ENCODE measurements around the gene GLRA3.

Gene GLRA3

DNA sequence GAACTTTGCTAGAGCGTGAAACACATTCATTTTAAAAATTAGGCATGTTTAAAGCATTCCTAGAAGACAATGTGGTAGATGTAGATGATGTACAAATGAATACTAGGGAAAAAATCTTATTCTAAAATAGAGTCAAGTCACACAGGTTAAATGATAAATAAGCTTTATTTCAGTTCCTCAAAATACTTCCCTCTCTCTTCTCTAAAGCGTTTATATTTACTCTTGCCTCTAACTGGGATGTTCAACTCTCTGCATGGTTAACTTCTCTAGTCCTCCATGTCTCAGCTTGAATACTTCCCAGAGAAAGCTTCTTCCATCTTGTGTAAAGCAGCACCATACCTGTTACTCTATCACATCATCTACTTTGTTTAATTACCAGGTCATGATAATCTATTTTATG is 30.9 kb upstream of the GLRA3 start:
- Histone ChIP-seq H3K27me3 (replicated peaks; ENCODE audit: control insufficient read depth, insufficient read depth, low read length) (no peaks in the 10 kb centered on the region), H3K9me3 (ENCODE audit: control insufficient read depth, low read length) (no peaks in the 10 kb centered on the region), H3K4me3 (ENCODE audit: low read length) (no peak overlapping the region), H3K36me3 (ENCODE audit: control insufficient read depth, insufficient read depth, low read length, severe bottlenecking) (no peaks in the 10 kb centered on the region), H3K9ac (ENCODE audit: low read length) (no peak overlapping the region), H3K4me1 (ENCODE audit: control insufficient read depth, insufficient read depth, low read length) (no peaks in the 10 kb centered on the region)
- no peak for DNase-seq (ENCODE audit: low read depth)

DNA sequence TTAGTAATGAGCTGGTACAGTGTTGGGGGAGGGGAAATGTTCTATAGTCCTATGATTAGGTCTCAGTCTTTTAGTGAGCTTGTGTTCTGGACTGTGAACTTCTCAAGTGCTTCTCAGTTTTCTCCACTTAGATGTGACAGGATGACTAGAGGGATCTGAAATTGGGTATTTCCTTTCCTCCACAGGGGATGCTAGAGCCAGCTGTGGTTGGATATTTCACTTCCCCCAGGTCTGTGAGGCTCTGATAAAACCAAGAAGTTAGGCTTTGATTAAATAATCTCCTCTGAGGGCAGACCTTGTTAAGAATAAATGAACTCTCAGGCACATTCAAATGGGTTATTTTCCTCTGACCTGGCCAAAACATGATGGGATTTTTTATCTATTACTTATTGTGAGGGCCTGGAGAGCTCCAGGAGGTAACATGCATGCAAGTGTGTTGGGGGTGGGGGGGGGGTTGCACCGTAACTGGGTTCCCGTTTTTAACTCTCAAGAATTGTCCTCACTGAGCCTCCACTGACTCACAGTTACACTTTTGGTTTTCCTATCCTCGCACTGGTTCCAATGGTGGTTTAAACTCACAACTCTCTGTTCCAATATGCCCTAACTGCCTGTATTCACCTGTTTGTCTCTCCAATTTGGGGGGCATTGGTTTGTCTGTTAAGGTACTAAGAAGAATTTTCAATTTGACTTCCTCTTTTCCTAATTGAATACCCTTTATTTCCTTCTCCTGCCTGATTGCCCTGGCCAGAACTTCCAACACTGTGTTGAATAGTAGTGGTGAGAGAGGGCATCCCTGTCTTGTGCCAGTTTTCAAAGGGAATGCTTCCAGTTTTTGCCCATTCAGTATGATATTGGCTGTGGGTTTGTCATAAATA is 28.1 kb upstream of the GLRA3 start:
- no peak for DNase-seq (ENCODE audit: low read depth)
- Histone ChIP-seq H3K27me3 (replicated peaks; ENCODE audit: control insufficient read depth, insufficient read depth, low read length) (no peaks in the 10 kb centered on the region), H3K4me1 (ENCODE audit: control insufficient read depth, insufficient read depth, low read length) (no peaks in the 10 kb centered on the region)

DNA sequence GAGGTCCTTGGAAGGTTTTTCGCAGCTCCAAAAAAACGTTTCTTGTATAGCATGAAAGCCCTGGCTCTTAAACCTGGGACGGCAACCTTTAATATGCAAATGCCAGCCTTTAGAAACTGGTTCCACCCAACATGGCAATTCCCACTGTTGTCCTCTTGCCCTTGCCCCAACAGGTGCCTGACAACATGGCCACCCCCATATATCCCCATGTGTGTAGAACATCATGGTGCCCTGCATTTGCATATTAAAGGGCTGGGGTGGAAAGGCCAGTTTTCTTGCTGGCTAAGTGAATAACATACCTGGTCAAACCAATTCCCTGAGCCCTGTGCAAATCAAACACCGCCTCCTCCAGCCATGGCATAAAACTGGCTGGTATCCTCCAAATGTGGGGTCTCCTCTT is 26.0 kb upstream of the GLRA3 start:
- no peak for DNase-seq (ENCODE audit: low read depth)
- Histone ChIP-seq H3K4me3 (ENCODE audit: low read length) (no peak overlapping the region), H3K9me3 (ENCODE audit: control insufficient read depth, low read length) (no peaks in the 10 kb centered on the region), H3K4me1 (ENCODE audit: control insufficient read depth, insufficient read depth, low read length) (no peaks in the 10 kb centered on the region), H3K9ac (ENCODE audit: low read length) (no peak overlapping the region), H3K27me3 (replicated peaks; ENCODE audit: control insufficient read depth, insufficient read depth, low read length) (no peaks in the 10 kb centered on the region), H3K36me3 (ENCODE audit: control insufficient read depth, insufficient read depth, low read length, severe bottlenecking) (no peaks in the 10 kb centered on the region)

More for the DNA sequence above, 28.1 kb upstream of the GLRA3 start:
- no peaks in the 10 kb centered on the region for H3K9me3 ChIP-seq (ENCODE audit: control insufficient read depth, low read length)
- H3K4me3 ChIP-seq (ENCODE audit: low read length): no peak overlapping the region
- no peak overlapping the region for H3K9ac ChIP-seq (ENCODE audit: low read length)
- no peaks in the 10 kb centered on the region for H3K36me3 ChIP-seq (ENCODE audit: control insufficient read depth, insufficient read depth, low read length, severe bottlenecking)

DNA sequence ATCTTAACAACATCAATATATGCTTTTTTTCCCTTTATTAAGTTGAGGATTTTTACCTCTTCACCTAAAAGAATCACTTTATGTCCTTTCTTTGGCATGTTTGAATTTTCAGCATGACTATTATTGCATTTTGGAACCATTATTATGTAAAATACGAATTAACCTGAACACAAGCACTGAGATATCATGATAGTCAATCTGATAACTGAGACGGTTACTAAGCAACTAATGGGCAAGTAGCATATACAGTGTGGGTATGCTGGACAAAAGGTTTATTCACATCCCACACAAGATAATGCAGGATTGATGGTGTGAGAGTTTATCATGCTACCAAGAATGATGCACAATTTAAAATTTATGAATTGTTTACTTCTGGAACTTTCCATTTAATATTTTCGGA is 24.6 kb upstream of the GLRA3 start:
- Histone ChIP-seq H3K27me3 (replicated peaks; ENCODE audit: control insufficient read depth, insufficient read depth, low read length) (no peaks in the 10 kb centered on the region), H3K36me3 (ENCODE audit: control insufficient read depth, insufficient read depth, low read length, severe bottlenecking) (no peaks in the 10 kb centered on the region), H3K4me1 (ENCODE audit: control insufficient read depth, insufficient read depth, low read length) (no peaks in the 10 kb centered on the region), H3K9me3 (ENCODE audit: control insufficient read depth, low read length) (no peaks in the 10 kb centered on the region), H3K4me3 (ENCODE audit: low read length) (no peak overlapping the region), H3K9ac (ENCODE audit: low read length) (no peak overlapping the region)
- DNase-seq (ENCODE audit: low read depth): no peak

DNA sequence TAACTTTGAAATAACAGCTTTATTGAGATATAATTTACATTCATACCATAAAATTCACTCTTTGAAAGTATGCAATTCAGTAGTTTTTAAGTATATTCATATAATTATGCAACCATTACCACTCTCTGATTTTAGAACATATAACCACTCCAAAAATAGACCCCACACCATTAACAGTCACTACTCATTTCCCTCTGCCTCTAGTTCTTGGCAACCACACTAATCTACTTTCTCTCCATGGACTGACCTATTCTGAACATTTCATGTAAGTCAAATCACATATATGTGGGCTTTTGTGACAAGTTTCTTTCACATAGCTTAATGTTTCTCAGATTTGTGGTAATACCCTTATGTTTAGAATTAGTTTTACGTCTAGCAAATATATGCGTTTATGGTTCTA is 19.5 kb upstream of the GLRA3 start:
- H3K4me1 ChIP-seq (ENCODE audit: control insufficient read depth, insufficient read depth, low read length): no peaks in the 10 kb centered on the region
- DNase-seq (ENCODE audit: low read depth): no peak
- no peak overlapping the region for H3K4me3 ChIP-seq (ENCODE audit: low read length)
- H3K9me3 ChIP-seq (ENCODE audit: control insufficient read depth, low read length): no peaks in the 10 kb centered on the region
- no peaks in the 10 kb centered on the region for H3K27me3 ChIP-seq (replicated peaks; ENCODE audit: control insufficient read depth, insufficient read depth, low read length)
- H3K36me3 ChIP-seq (ENCODE audit: control insufficient read depth, insufficient read depth, low read length, severe bottlenecking): no peaks in the 10 kb centered on the region
- no peak overlapping the region for H3K9ac ChIP-seq (ENCODE audit: low read length)

DNA sequence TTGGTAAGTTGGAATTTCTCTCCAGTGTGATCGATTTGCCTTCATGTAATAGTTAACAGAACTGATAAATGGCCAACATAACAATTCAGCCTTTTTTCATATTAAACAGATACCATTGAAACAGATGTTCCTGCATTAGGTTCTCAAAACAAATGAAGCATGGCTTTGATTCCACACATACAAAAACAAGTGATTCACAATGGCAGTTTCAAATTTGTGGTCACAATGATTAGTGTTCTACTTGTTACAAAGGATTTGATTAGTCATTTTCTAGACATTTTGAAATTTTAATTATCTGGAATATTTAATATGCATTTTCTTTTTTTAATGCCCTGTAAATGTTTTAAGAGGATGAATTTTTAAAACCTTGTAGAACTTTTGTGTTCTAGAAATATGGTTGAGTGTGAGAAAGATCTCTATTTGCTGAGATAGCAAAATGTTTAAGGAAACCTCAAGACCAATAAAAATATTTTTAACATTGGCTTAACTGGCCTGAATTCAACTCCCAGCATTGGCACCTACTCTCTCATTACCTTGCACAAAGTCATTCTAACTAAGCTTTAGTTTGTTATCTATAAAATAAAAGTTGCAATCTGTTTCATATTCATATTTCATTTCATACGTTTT is 18.9 kb upstream of the GLRA3 start:
- H3K4me1 ChIP-seq (ENCODE audit: control insufficient read depth, insufficient read depth, low read length): no peaks in the 10 kb centered on the region
- no peak overlapping the region for H3K9ac ChIP-seq (ENCODE audit: low read length)
- no peaks in the 10 kb centered on the region for H3K9me3 ChIP-seq (ENCODE audit: control insufficient read depth, low read length)
- H3K36me3 ChIP-seq (ENCODE audit: control insufficient read depth, insufficient read depth, low read length, severe bottlenecking): no peaks in the 10 kb centered on the region
- no peak for DNase-seq (ENCODE audit: low read depth)
- H3K27me3 ChIP-seq (replicated peaks; ENCODE audit: control insufficient read depth, insufficient read depth, low read length): no peaks in the 10 kb centered on the region
- no peak overlapping the region for H3K4me3 ChIP-seq (ENCODE audit: low read length)

DNA sequence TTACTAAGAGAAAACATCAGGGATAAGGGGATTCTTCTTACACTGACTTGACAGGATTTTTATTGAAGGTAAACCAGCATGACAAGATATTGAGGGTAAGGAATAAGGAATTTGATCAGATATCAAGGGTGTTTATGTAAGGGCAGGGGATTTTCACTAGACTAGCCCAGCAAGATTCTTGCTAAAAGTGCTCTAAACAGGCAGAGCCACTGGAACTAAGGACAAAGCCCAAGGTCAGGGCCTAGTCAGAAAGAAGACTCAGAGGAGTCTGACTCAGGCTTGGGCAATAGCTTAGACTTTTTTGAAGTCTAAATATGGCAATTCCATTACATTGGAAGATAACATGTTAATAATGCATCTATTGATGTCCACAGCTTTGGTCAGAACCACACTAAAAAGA is 6.5 kb upstream of the GLRA3 start:
- Histone ChIP-seq H3K4me3 (ENCODE audit: low read length) (no peak overlapping the region), H3K36me3 (ENCODE audit: control insufficient read depth, insufficient read depth, low read length, severe bottlenecking) (no peaks in the 10 kb centered on the region), H3K4me1 (ENCODE audit: control insufficient read depth, insufficient read depth, low read length) (no peaks in the 10 kb centered on the region), H3K9me3 (ENCODE audit: control insufficient read depth, low read length) (no peaks in the 10 kb centered on the region), H3K27me3 (replicated peaks; ENCODE audit: control insufficient read depth, insufficient read depth, low read length) (no peaks in the 10 kb centered on the region), H3K9ac (ENCODE audit: low read length) (no peak overlapping the region)
- DNase-seq (ENCODE audit: low read depth): no peak

DNA sequence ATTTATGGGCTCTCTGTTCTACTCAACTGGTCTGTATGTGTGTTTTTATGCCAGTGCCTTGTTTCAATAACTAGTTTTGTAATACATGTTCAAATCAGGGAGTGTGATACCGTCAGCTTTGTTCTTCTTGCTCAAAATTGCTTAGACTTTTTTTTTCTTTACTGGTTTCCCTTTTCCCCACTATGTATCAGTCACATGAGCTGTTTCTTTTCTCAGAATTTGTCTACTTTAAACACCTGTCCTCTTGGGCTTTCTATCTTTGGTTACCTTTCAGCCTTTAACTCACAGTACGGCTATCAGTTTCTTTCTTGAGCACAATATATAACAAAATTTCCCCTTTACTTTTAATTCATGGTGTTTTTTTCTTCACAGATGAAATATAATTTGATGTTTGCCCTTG is 5.4 kb upstream of the GLRA3 start:
- H3K9me3 ChIP-seq (ENCODE audit: control insufficient read depth, low read length): no peaks in the 10 kb centered on the region
- peaks cover 2% of the 10 kb centered on the region for H3K27me3 ChIP-seq (replicated peaks; ENCODE audit: control insufficient read depth, insufficient read depth, low read length)
- no peak overlapping the region for H3K4me3 ChIP-seq (ENCODE audit: low read length)
- H3K36me3 ChIP-seq (ENCODE audit: control insufficient read depth, insufficient read depth, low read length, severe bottlenecking): no peaks in the 10 kb centered on the region
- DNase-seq (ENCODE audit: low read depth): no peak
- no peak overlapping the region for H3K9ac ChIP-seq (ENCODE audit: low read length)
- peaks cover under 1% of the 10 kb centered on the region for H3K4me1 ChIP-seq (ENCODE audit: control insufficient read depth, insufficient read depth, low read length)

DNA sequence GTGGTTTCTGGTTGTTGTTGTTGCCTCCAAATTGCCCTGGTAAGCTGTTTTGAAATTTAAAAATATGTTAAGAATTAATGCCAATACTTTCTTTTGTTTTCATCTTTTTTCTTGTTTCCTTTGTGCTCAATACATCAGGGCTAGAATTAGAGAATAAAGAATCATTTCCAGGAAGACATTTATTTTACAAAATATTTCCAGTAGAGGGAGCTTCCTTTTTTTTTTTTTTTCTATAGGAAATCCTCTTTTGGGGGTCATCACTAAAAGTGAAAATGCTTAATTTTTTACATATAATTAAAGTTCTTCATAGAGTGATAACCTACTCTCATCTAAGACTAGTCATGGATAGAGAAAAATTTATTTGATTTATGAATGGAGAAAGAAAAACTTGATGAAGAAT is 2.4 kb downstream of the GLRA3 start:
- Histone ChIP-seq H3K4me1 (ENCODE audit: control insufficient read depth, insufficient read depth, low read length) (peaks cover 5% of the 10 kb centered on the region), H3K27me3 (replicated peaks; ENCODE audit: control insufficient read depth, insufficient read depth, low read length) (peaks cover 9% of the 10 kb centered on the region), H3K9ac (ENCODE audit: low read length) (no peak overlapping the region), H3K9me3 (ENCODE audit: control insufficient read depth, low read length) (no peaks in the 10 kb centered on the region), H3K4me3 (ENCODE audit: low read length) (no peak overlapping the region), H3K36me3 (ENCODE audit: control insufficient read depth, insufficient read depth, low read length, severe bottlenecking) (no peaks in the 10 kb centered on the region)
- peak; percentile 1 for DNase-seq (ENCODE audit: low read depth)

DNA sequence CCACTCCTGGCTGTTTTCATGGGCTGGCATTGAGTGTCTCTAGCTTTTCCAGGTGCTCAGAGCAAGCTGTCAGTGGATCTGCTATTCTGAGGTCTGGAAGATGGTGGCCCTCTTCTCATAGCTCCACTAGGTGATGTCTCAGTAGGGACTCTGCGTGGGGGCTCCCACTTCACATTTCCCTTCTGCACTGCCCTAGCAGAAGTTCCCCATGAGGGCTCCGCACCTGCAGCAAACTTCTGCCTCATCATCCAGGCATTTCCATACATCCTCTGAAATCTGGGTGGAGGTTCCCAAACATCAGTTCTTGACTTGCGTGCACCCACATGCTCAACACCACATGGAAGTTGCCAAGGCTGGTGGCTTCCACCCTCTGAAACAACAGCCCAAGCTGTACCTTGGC is 13.8 kb downstream of the GLRA3 start:
- no peak for DNase-seq (ENCODE audit: low read depth)
- no peaks in the 10 kb centered on the region for H3K27me3 ChIP-seq (replicated peaks; ENCODE audit: control insufficient read depth, insufficient read depth, low read length)
- no peak overlapping the region for H3K9ac ChIP-seq (ENCODE audit: low read length)
- no peak overlapping the region for H3K4me3 ChIP-seq (ENCODE audit: low read length)
- no peaks in the 10 kb centered on the region for H3K36me3 ChIP-seq (ENCODE audit: control insufficient read depth, insufficient read depth, low read length, severe bottlenecking)
- H3K4me1 ChIP-seq (ENCODE audit: control insufficient read depth, insufficient read depth, low read length): no peaks in the 10 kb centered on the region
- peaks cover 3% of the 10 kb centered on the region for H3K9me3 ChIP-seq (ENCODE audit: control insufficient read depth, low read length)

DNA sequence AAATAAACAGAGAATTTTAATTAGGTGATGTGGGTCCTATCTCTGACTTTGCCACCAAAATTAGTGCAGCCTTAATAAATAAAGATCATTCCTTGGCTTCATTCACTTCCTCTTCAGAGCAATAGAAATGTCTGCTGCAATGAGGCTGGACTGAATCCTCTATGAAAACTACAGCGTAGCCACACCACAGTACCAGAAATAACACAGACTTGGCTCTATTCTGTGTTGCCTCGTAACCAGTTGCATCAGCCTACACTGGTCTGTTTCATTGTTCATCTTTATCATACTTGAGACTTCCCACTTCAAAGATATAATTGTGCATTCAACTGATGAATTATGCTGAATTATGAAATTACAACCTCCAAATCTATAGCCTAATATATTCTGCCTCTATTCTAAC is 15.8 kb downstream of the GLRA3 start:
- H3K9ac ChIP-seq (ENCODE audit: low read length): no peak overlapping the region
- no peaks in the 10 kb centered on the region for H3K27me3 ChIP-seq (replicated peaks; ENCODE audit: control insufficient read depth, insufficient read depth, low read length)
- H3K4me1 ChIP-seq (ENCODE audit: control insufficient read depth, insufficient read depth, low read length): no peaks in the 10 kb centered on the region
- H3K4me3 ChIP-seq (ENCODE audit: low read length): no peak overlapping the region
- DNase-seq (ENCODE audit: low read depth): no peak
- H3K9me3 ChIP-seq (ENCODE audit: control insufficient read depth, low read length): peaks cover 3% of the 10 kb centered on the region
- no peaks in the 10 kb centered on the region for H3K36me3 ChIP-seq (ENCODE audit: control insufficient read depth, insufficient read depth, low read length, severe bottlenecking)
